ENCODE measurements around the gene SH3BP4. TPM values are rescaled to one million over a fixed set of nuclear protein-coding genes. Genes with fewer than 3 reads are reported as not detected.

Gene SH3BP4
- total RNA-seq, 1 donor from 2014 or later = 44.1 TPM

DNA sequence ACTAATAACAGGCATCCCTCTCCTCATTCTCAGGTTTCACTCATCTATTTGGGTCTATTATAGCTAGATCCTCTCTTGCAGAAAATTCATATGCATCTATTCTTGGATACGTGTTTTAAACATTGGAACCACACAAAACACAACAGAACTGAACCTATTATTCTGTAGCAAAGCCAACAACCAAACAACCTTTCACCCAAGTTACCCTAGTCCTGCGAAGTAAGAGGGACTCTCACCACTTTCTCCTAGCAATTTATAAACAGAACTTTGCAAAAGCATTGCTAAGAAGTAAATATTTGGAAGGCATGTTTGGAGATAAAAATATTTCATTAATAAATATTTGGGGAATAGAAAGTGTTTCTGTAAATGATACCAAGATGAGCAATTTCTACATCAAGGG lies 20.4 kb upstream of the SH3BP4 start:
- no peak overlapping the region for H3K27ac Mint-ChIP-seq
- H3K4me1 Mint-ChIP-seq = no peaks in the 10 kb centered on the region
- H3K36me3 Mint-ChIP-seq = no peaks in the 10 kb centered on the region
- DNase-seq (ENCODE audit: low spot score in 2 of 2, unreplicated experiment in 2 of 2) = no peak
- TF ChIP-seq, protein P1, sequence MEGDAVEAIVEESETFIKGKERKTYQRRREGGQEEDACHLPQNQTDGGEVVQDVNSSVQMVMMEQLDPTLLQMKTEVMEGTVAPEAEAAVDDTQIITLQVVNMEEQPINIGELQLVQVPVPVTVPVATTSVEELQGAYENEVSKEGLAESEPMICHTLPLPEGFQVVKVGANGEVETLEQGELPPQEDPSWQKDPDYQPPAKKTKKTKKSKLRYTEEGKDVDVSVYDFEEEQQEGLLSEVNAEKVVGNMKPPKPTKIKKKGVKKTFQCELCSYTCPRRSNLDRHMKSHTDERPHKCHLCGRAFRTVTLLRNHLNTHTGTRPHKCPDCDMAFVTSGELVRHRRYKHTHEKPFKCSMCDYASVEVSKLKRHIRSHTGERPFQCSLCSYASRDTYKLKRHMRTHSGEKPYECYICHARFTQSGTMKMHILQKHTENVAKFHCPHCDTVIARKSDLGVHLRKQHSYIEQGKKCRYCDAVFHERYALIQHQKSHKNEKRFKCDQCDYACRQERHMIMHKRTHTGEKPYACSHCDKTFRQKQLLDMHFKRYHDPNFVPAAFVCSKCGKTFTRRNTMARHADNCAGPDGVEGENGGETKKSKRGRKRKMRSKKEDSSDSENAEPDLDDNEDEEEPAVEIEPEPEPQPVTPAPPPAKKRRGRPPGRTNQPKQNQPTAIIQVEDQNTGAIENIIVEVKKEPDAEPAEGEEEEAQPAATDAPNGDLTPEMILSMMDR (IDR thresholded peaks at IDR 0.05; ENCODE audit: unreplicated experiment) = no peak
- peaks cover under 1% of the 10 kb centered on the region for H3K27me3 Mint-ChIP-seq (ENCODE audit: low read depth)
- no peak overlapping the region for H3K4me3 Mint-ChIP-seq
- H3K9me3 Mint-ChIP-seq = no peaks in the 10 kb centered on the region

DNA sequence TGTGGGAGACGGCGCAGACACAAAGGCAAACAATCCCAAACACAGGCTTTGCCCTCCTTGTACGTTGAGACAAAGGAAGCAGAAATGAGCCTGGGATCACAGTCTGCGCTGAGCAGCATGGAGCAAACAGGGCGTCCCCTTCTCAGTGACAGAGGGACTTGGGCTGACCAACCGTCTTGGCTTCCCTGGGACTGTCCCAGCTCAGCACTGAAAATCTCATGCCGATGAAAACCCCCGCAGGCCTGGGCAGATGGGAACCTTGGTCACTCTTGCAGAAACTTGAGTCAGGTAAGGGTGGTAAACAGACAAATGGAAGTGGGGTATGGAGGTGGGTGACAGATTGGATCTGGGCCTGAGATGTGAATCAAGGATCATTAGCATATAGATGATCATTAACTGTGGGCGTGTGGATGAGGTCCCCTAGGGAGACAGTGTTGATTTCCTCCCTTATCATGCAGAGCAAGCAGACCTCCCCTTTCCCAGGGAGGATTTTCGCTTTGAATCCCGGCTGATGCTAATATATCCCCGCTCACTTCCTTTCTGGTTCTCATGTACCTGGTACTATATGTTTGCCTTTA lies 19.1 kb upstream of the SH3BP4 start:
- no peak for DNase-seq (ENCODE audit: low spot score in 2 of 2, unreplicated experiment in 2 of 2)
- TF ChIP-seq, protein P1 (IDR thresholded peaks at IDR 0.05; ENCODE audit: unreplicated experiment) = no peak
- H3K27ac Mint-ChIP-seq = no peak overlapping the region
- no peaks in the 10 kb centered on the region for H3K9me3 Mint-ChIP-seq
- peaks cover 8% of the 10 kb centered on the region for H3K27me3 Mint-ChIP-seq (ENCODE audit: low read depth)
- no peak overlapping the region for H3K4me3 Mint-ChIP-seq
- H3K36me3 Mint-ChIP-seq = no peaks in the 10 kb centered on the region
- no peaks in the 10 kb centered on the region for H3K4me1 Mint-ChIP-seq

DNA sequence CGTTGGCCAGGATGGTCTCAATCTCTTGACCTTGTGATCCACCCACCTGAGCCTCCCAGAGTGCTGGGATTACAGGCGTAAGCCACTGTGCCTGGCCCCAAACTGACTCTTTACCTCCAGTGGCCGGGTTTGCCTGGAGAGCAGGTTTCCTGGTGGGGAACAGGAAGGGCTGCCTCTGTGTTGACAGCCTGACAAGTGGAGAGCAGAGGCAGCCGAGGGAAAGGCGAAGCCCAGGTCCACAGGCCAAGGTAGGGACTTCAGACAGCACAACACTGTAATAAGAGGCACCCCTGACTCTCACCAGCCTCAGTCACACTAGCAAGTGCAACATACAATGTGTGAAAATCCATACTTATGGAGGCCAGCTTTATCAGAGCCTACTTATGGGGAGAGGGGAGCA lies 16.5 kb upstream of the SH3BP4 start:
- no peaks in the 10 kb centered on the region for H3K9me3 Mint-ChIP-seq
- H3K27me3 Mint-ChIP-seq (ENCODE audit: low read depth) = peaks cover 8% of the 10 kb centered on the region
- no peak overlapping the region for H3K27ac Mint-ChIP-seq
- no peak for DNase-seq (ENCODE audit: low spot score in 2 of 2, unreplicated experiment in 2 of 2)
- peaks cover 4% of the 10 kb centered on the region for H3K4me1 Mint-ChIP-seq
- no peak overlapping the region for H3K4me3 Mint-ChIP-seq
- no peaks in the 10 kb centered on the region for H3K36me3 Mint-ChIP-seq
- TF ChIP-seq, protein P1 (IDR thresholded peaks at IDR 0.05; ENCODE audit: unreplicated experiment) = no peak

DNA sequence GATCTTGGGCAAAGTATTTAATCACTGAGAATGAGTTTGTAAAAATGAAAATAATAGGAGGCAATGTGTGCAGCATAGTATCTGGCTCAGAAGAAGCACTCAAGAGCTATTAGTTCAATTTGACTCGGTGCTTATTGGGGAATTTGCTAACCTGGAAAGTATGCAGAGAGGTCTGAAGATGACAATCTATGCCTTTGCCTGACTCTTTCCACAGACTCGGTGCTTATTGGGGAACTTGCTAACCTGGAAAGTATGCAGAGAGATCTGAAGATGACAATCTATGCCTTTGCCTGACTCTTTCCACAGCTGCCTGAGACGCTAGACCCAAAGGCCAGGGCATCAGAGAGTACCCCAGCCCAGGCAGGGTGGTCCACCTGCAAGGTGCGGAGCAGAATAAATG lies 12.2 kb upstream of the SH3BP4 start:
- Mint-ChIP-seq H3K36me3 (peaks cover 5% of the 10 kb centered on the region), H3K27ac (no peak overlapping the region), H3K27me3 (ENCODE audit: low read depth) (peaks cover 8% of the 10 kb centered on the region), H3K4me3 (no peak overlapping the region), H3K9me3 (peaks cover 22% of the 10 kb centered on the region), H3K4me1 (peaks cover 4% of the 10 kb centered on the region)
- DNase-seq (ENCODE audit: low spot score in 2 of 2, unreplicated experiment in 2 of 2) = no peak
- TF ChIP-seq, protein P1 (IDR thresholded peaks at IDR 0.05; ENCODE audit: unreplicated experiment) = no peak

DNA sequence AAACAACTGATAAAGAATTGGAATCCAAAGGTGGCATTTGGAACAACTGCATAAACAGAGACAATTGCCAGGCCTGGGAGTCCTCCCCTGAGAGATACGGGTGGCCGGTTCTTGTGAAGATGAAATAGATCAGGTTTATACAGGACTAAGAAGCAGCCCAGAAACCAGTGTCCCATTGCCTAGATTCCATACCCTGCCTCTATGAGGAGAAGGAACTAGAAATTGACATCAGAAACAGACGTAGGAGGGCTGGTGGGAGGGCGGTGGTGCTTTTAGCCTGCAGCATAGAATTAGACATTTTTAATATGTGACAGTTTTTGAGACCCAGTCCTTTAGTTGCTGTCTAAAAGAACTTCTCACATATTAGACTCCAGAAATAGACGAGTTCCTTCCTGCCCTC lies 11.8 kb upstream of the SH3BP4 start:
- Mint-ChIP-seq H3K4me3 (no peak overlapping the region), H3K27ac (no peak overlapping the region), H3K36me3 (peaks cover 5% of the 10 kb centered on the region), H3K4me1 (peaks cover 4% of the 10 kb centered on the region), H3K27me3 (ENCODE audit: low read depth) (peaks cover 8% of the 10 kb centered on the region), H3K9me3 (peaks cover 23% of the 10 kb centered on the region)
- TF ChIP-seq, protein P1 (IDR thresholded peaks at IDR 0.05; ENCODE audit: unreplicated experiment) = no peak
- DNase-seq (ENCODE audit: low spot score in 2 of 2, unreplicated experiment in 2 of 2) = no peak

DNA sequence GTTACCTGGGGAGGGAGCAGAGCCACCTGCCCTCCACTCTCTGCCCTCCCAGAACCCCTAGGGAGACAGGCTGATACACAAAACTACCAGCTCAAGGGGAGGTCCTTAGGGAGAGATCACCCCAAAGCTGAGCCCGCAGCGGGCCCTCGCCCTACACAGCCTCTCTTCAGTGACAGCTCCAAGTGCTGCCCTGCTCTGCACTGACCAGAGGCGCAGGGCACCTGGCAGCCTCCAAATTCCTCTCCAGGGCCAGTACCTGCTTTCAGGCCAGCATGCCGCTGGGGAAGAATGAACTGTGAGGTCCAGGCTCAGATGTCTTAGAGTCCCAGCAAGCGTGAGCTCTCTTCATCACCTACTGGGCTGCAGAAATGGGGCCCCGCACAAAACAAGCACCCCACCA lies 11.3 kb upstream of the SH3BP4 start:
- Mint-ChIP-seq H3K27ac (no peak overlapping the region), H3K27me3 (ENCODE audit: low read depth) (peaks cover 8% of the 10 kb centered on the region), H3K9me3 (peaks cover 25% of the 10 kb centered on the region), H3K4me1 (peaks cover 4% of the 10 kb centered on the region), H3K36me3 (peaks cover 5% of the 10 kb centered on the region), H3K4me3 (no peak overlapping the region)
- no peak for DNase-seq (ENCODE audit: low spot score in 2 of 2, unreplicated experiment in 2 of 2)
- TF ChIP-seq, protein P1 (IDR thresholded peaks at IDR 0.05; ENCODE audit: unreplicated experiment) = no peak
